GM11168 (cell line): Measurements from ENCODE around the gene GDF15.
"Not testable (repeated sequence)": the region's sequence is repeated elsewhere in the genome, so short reads cannot be mapped to it uniquely, and the experiment has no call there.

Source experiments
- in situ Hi-C: fragments of 300-500 bp; cut with MboI; formaldehyde crosslinking; loops from one replicate; pipeline ENCODE4 v1.12.0; 2022; ENCODE audit warnings: low sequenced_read_pairs; ENCODE audit not compliant: unreplicated experiment

The GDF15 gene, protein sequence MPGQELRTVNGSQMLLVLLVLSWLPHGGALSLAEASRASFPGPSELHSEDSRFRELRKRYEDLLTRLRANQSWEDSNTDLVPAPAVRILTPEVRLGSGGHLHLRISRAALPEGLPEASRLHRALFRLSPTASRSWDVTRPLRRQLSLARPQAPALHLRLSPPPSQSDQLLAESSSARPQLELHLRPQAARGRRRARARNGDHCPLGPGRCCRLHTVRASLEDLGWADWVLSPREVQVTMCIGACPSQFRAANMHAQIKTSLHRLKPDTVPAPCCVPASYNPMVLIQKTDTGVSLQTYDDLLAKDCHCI

DNA sequence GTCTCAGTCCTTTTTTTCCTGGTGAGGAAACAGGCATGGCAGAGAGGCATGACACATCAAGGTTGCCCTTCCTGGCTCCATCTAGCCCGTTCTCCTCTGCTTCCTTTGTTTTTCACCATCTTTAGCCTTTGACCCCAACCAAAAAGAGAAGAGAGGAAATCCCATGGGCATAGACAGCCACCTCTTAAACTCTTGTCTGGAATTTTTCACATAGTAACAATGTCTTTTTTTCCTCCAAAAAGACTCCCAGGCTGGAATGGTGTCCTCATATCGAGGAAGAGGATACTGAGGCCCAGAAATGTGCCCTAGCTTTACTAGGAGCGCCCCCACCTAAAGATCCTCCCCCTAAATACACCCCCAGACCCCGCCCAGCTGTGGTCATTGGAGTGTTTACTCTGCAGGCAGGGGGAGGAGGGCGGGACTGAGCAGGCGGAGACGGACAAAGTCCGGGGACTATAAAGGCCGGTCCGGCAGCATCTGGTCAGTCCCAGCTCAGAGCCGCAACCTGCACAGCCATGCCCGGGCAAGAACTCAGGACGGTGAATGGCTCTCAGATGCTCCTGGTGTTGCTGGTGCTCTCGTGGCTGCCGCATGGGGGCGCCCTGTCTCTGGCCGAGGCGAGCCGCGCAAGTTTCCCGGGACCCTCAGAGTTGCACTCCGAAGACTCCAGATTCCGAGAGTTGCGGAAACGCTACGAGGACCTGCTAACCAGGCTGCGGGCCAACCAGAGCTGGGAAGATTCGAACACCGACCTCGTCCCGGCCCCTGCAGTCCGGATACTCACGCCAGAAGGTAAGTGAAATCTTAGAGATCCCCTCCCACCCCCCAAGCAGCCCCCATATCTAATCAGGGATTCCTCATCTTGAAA is at the start of gene GDF15:
Gene GDF15 (plus strand): TSS at position 484 of the 868 bp plus-strand sequence. CDS start 32 bp downstream, at position 516.
- in situ Hi-C loops: no loop called here

DNA sequence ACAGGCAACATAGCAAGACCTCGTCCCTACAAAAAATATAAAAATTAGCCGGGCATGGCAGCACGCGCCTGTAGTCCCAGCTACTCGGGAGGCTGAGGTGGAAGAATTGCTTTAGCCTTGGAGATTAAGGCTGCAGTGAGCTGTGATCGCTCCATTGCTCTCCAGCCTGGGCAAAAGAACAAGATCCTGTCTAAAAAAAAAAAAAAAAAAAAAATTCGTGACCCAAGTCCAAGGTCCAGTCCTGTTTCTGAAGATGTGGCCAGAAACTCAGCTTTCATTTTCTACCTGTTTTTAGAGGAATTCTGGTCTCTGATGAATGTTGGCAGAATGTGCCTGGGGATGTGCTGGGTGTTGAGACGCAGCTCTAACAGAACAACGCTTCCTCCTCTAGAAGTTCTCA is 47.4 kb upstream of the GDF15 start:
- in situ Hi-C loops: no loop called here

DNA sequence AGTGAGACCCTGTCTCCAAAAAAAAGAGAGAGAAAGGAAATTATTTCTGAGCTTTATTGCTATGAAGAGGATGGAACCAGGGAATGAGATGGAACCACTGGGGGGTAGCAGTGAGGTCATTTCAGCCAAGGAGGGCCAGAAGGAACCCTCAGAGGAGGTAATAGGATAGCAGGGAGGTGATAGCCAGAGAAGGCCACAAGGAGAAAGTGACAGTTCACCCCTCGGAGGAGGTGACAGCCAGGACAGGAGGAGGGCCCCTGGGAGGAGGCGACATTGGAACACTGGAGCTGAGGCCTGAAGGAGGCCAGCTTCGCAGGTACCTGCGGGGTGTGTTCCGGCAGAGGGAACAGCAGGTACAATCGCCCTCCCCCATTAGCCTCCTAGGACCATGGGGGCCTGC is 46.2 kb upstream of the GDF15 start:
- in situ Hi-C loops: loop anchor here (5.0 kb wide), 1 partner anchor 68 kb away; no protein-coding TSS in a partner anchor

DNA sequence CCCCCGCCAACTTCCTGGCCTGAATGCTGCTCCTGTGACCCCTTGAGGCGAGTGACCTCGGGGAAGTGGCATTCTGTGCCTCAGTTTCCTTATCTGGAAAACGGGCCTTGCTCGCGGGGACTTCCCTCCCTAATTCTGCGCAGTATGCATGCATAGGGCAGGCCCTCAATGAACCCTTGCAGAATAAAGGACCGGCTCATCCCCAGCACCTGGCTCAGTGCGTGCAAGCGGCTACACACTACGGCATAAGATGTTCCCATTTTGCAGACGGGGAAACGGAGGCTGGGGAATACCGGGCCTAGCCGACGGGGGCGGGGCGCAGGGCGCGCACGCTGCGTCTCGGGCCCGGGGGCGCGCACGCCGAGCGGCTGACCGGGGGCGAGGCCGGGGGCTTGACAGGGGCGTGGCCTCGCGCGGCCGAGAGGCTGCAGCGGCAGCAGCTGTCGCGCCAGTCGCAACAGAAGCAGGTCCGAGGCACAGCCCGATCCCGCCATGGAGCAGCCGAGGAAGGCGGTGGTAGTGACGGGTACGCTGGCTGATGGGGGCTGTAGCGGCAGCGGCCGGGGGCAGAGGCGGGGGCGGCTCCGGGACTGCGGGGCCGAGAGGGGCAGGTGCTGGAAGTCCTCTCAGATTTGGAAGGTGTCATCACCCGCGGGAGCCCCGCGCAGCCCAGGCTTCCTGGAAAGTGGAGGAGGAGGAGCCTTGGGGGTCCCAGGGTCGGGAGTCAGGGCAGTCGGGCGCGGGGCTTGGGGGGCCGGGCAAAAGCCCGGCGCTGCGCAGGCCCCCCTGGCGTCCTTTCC is 45.6 kb upstream of the GDF15 start, which contains the start of gene PGPEP1:
Gene PGPEP1 (plus strand): TSS at position 409 of the 800 bp plus-strand sequence. CDS start 84 bp downstream, at position 493.
- in situ Hi-C loops: loop anchor here (5.0 kb wide), 1 partner anchor 67 kb away; no protein-coding TSS in a partner anchor

DNA sequence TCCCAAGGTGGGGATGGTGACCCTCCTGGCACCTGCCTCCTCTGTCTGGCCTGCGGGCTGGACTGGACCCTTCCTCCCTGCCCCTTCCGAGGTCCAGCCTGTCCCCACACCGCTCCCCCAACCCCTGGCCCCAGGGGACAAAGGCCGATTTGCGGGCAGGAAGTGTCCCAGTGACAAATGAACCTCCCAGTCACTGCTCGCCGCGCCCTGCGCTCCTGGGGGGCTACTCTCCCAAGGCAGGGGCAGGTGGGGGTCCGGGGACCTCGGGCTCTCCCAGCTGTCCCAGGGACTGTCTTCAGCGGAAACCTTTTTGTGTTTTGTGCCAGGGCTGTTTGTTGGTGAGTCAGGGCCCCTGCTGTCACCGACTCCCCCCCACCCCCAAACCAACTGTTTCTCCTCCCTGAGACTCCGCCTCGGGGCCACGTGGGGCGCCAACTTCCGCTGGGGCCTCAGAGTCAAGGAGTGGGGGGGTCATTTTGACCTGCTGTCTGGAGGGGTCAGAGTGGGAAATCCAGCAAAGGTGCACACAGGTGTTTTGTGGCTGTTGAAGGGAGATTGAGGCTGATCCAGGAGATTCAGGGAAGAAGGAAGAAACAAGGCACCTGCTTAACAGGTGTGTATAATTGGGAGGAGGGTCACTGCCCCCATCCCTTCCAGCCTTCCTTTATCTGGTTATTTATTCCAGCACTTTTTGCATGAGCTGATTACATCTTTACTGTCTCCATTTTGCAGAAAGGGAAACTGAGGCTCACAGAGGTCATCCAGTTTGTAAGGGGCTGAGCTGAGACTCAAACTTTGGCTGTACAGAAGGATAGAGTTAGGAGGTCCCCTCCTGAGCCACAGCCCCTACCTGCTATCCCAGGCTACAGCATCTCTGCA is 44.7 kb upstream of the GDF15 start:
- in situ Hi-C loops: loop anchor here (5.0 kb wide), 1 partner anchor 66 kb away; no protein-coding TSS in a partner anchor

DNA sequence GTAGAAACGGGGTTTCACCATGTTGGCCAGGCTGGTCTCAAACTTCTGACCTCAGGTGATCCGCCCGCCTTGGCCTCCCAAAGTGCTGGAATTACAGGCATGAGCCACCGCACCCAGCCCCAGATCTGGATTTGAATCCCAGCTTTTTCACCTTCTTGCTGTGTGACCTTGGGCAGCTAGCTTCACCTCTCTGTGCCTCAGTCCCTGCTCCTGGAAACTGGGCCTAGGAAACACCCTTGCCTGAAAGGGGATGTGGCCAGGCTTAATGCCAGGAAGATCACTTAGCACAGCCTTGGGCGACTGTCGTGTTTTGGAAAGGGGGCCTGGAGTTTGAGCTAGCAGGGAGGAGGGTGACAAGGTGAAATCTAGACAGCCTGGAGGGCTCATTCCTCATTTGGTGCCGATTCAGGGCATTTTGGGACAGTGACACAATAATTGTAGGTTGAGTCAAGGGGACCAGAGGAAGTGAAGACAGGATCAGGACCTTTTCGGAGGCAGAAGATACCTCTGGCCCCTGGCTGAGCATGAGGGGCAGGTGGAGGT is 43.8 kb upstream of the GDF15 start:
- in situ Hi-C loops: loop anchor here (5.0 kb wide), 1 partner anchor 65 kb away; no protein-coding TSS in a partner anchor

DNA sequence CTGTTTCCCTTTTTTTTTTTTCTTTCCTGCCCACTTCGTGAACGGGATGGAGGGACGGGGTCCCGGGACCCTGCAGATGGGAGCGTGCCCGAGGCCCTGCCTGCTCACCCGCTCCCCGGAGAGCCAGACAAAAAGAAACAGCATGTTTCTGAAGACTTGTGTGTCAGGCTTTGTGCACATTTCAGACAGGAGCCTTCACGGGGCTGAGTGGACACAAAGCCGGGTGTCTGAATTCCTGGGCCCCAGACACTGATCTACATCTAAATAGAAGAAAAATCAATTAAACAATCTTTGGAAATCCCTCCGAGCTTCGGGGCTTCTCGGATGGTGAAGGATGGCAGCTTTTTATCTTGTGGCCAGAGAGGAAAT is 41.4 kb upstream of the GDF15 start:
- in situ Hi-C loops: loop anchor here (5.0 kb wide), 1 partner anchor 63 kb away; no protein-coding TSS in a partner anchor

DNA sequence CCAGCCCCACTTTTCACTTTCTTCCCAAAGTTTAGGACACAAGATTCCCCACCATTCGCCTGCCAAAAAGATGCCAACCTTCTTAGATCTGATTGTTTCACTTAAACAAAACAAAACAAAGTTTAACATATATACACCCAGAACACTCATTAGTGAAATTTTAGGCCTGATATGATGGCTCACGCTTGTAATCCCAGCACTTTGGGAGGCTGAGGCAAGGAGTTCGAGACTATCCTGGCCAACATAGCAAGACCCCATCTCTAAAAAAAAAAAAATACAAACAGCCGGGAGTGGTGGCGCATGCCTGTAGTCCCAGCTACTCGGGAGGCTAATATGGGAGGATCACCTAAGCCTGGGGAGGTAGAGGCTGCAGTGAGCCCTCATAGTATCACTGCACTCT is 40.7 kb upstream of the GDF15 start:
- in situ Hi-C loops: no loop called here

DNA sequence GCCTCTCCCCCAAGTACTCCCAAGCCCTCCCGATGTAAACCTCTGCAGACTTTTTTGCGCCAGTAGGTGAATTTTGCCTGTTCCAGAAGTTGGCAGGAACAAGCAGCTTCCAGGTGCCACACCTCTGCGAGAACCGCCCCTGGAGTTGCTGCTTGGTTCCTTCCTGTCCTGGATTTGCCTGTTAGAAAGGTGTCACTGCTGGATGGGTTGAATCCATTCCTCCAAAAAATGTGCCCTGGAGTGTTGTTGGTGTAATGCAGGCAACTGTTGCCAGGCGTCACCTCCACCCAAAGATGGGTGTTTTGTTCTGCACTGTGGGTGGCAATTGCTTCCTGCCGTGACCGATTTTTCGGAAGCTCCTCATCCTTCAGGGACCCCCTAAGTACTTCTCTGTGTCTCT is 39.9 kb upstream of the GDF15 start:
- in situ Hi-C loops: no loop called here

DNA sequence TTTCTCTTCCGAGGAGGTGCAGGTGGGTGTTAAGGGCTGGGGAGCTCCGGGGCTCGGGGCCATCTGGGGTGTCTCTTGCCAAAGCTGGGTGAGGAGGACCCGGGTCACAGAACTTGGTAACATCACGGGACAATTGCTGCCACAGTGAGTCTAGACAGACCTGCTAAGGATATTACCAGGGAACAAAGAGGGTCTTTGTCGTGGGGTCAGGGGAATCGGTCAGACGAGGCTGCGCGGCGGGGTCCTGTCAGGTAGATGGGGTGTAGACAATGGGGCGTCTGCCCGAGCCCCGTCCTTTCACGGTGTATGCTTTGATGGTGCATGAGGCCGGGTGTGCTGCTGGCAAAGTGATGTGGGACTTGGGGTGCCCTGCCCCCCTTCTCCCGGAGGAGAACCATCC is 37.8 kb upstream of the GDF15 start:
- in situ Hi-C loops: no loop called here

DNA sequence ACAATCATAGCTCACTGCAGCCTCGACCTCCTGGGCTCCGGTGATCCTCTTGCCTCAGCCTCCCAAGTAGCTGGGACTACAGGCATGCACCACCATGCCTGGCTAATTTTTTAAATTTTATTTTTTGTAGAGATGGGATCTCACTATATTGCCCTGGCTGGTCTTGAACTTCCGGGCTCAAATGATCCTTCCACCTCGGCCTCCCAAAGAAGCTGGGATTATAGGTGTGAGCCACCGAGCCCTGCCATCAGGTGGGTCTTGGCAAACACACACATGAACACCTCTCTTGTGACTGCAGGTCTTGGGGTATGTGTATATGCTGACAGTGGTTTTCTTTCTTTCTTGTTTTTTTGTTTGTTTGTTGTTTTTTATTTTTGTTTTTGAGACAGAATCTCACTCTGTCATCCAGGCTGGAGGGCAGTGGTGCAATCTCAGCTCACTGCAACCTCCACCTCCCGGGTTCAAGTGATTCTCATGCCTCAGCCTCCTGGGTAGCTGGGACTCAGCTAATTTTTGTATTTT is 37.1 kb upstream of the GDF15 start:
- in situ Hi-C loops: not testable (repeated sequence)

DNA sequence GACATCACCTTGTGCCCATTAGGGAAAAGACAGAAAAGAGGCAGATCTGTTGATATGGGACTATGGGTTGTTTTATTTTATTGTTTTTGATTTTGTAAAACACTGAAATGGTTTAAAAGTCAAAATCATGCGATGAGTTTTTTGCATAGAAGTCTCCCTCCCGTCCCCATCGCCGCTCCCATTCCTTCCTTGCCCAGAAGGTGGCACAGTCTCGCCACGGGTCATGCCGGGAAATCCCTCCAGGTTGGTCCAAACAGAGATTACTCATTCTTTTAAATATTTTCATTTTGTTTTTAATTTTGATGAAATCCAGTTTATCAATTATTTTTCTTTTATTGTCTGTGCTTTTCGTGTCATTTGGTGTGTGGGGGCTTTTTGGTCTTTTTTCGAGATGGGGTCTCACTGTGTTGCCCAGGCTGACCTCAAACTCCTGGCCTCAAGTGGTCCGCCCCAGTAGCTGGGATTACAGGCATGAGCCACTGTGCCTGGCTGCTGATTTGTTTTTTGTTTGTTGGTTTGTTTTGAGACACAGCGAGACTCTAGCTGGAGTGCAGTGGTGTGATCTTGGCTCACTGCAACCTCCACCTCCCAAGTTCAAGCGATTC is 36.3 kb upstream of the GDF15 start:
- in situ Hi-C loops: no loop called here

DNA sequence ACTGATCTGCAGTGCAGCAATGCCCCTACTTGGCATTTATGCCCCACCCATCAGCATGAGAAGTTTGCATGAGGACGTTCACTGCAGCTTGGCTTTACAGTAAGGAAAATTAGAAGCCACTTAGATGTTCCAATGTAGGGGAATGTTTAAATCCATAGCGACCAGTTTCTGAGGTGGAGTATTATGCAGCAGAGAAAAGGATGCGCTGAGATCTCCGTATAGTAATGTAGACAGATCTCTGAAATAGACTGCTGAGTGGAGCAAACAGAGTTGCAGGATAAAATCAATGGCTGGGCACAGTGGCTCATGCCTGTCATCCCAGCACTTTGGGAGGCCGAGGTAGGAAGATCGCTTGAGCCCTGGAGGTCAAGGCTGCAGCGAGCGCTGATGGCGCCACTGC is 35.5 kb upstream of the GDF15 start:
- in situ Hi-C loops: no loop called here

DNA sequence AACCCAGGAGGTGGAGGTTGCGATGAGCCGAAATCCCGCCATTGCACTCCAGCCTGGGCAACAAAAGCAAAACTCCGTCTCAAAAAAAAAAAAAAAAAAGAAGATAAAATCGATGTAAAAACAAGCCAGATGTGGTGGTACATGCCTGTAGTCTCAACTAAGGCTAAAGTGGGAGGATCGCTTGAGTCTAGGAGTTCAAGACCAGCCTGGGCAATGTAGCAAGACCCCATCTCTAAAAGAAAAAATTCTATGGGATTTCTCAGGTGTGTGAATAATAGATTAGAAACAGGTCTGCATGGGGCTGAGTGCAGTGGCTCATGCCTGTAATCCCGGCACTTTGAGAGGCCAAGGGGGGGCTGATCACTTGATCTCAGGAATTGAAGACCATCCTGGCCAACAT is 34.4 kb upstream of the GDF15 start:
- in situ Hi-C loops: no loop called here

DNA sequence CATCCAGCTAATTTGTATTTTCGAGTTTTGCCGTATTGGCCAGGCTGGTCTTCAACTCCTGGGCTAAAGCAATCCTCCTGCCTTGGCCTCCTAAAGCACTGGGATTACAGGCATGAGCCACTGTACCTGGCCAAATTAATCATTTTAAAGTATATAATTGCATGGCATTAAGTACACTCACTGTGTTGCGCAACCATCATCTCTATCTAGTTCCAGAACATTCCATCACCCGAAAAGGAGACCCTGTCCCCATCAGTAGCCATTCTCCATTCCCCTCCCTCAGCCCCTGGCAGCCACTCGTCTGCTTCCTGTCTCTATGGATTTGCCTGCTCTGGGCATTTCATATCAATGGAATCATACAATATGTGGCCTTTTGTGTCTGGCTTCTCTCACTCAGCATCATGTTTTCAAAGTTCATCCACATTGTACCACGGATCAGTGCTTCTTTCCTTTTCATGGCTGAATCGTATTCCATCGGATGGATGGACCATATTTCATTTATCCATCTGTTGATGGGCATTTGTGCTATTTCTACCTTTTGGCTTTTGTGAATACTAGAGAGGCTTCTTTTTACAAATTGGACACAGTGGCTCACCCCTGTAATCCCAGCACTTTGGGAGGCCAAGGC is 32.5 kb upstream of the GDF15 start:
- in situ Hi-C loops: no loop called here

DNA sequence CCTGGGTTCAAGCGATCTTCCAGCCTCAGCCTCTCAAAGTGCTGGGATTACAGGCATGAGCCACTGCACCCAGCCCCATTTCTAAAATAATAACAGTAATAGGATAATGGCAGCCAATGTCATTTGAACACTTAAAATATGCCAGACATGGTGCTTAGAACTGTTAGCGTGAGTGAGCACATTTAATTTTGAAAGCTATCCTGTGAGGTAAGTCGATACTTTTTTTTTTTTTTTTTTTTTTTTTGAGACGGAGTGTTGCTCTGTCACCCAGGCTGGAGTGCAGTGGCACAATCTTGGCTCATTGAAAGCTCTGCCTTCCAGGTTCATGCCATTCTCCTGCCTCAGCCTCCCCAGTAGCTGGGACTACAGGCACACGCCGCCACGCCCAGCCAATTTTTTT is 31.2 kb upstream of the GDF15 start:
- in situ Hi-C loops: not testable (repeated sequence)

DNA sequence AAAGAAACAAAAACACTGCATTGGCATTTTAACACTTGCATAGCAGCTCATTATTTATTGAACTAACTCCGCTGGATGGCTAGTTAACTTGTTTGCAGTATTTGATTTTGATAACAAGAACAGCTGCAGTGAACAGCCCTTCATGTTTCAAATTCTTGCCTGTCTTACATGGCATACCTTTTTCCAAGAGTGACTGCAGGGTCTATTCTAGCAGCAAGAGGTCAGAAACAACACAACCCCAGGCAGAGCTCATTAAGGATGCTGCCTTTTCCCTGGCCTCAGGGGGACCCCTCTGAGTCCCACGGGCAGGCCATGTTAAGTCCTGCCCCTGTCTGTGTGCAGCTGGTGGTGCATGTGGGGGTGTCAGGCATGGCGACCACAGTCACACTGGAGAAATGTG is 28.9 kb upstream of the GDF15 start:
- in situ Hi-C loops: no loop called here

DNA sequence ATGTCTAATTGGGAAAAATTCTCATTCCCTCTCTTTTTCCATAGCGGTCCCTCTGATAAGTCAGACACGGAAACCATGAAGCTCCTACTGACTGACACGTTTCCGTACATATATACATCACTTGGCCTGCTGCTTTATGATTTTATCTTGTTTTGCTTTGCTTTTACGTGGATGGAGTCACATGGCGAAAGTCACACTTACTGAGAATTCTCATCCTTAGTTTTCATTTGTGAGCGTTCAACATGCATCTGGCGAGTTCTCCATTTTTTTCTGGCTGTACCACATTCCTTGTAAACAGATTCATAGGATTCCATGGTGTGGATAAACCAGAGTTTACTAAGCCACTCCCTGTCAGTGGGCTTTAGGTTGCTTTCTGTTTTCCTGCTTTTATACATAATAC is 24.3 kb upstream of the GDF15 start:
- in situ Hi-C loops: no loop called here
